K562 (cell line): ENCODE data around the gene SCAMP5. TPM values are rescaled to one million over a fixed set of nuclear protein-coding genes. Genes with fewer than 3 reads are reported as not detected.

ENCODE experiments used
- ARID1B ChIP-seq: fragments of 450-650 bp; IDR thresholded peaks from 2 replicates; pipeline ENCODE4 v1.6.1; 2016; ENCODE audit warnings: antibody characterized with exemption, mild to moderate bottlenecking, inconsistent platforms
- CHD1 ChIP-seq: fragments of 200-600 bp; sonication (generic); IDR thresholded peaks from one replicate; pipeline ENCODE4 v1.6.1; 2012; ENCODE audit warnings: mild to moderate bottlenecking, moderate library complexity, low read length, inconsistent platforms
- CXXC5 ChIP-seq: fragments of 250-450 bp; sonication (Bioruptor Pico); IDR thresholded peaks from 2 replicates; pipeline ENCODE4 v1.8.0; 2022; ENCODE audit warnings: inconsistent platforms, mild to moderate bottlenecking, moderate library complexity
- DIDO1 ChIP-seq: fragments of 450-650 bp; IDR thresholded peaks from 2 replicates; pipeline ENCODE4 v1.6.1; 2016; ENCODE audit warnings: low read depth, missing biosample characterization, missing genetic modification characterization
- FOSL1 ChIP-seq: fragments of 200-800 bp; sonication (Bioruptor generic); conservative IDR thresholded peaks from 2 replicates; pipeline ENCODE4 v1.6.1; 2016; ENCODE audit warnings: missing genetic modification characterization, missing compliant biosample characterization
- FOXK2 ChIP-seq, 2 experiments: fragments of 450-650 bp; IDR thresholded peaks in 1 of 2; conservative IDR thresholded peaks in 1 of 2; 2 replicates each; pipeline ENCODE4 v1.6.1; 2016; ENCODE audit warnings: low read depth in 2 of 2, mild to moderate bottlenecking in 1 of 2
- HES1 ChIP-seq: fragments of 450-650 bp; IDR thresholded peaks from 2 replicates; pipeline ENCODE4 v1.6.1; 2016; ENCODE audit warnings: low read depth, mild to moderate bottlenecking, moderate library complexity
- JUNB ChIP-seq: fragments of 450-650 bp; formaldehyde crosslinking; conservative IDR thresholded peaks from 2 replicates; pipeline ENCODE4 v1.4.0; 2020; ENCODE audit warnings: mild to moderate bottlenecking
- NEUROD1 ChIP-seq: fragments of 150-350 bp; IDR thresholded peaks from 2 replicates; pipeline ENCODE4 v1.6.1; 2014; ENCODE audit warnings: borderline replicate concordance, low read length, low read depth; ENCODE audit not compliant: partially characterized antibody
- NR2C1 ChIP-seq, 2 experiments: fragments of 450-650 bp; IDR thresholded peaks; 2 replicates each; pipeline ENCODE4 v1.6.1; 2017; ENCODE audit warnings: mild to moderate bottlenecking in 2 of 2, antibody characterized with exemption in 1 of 2, inconsistent platforms in 1 of 2, missing compliant biosample characterization in 1 of 2, missing genetic modification characterization in 1 of 2
- PBX2 ChIP-seq, 2 experiments: IDR thresholded peaks in 1 of 2; conservative IDR thresholded peaks in 1 of 2; 2 replicates each; pipeline ENCODE4 v1.6.1; 2016; ENCODE audit warnings: low read depth in 2 of 2, mild to moderate bottlenecking in 1 of 2, missing compliant biosample characterization in 1 of 2, missing genetic modification characterization in 1 of 2, moderate library complexity in 1 of 2
- SNIP1 ChIP-seq: fragments of 450-650 bp; IDR thresholded peaks from 2 replicates; pipeline ENCODE4 v1.7.1; 2017; ENCODE audit warnings: low read depth, mild to moderate bottlenecking
- ZKSCAN8 ChIP-seq: fragments of 200-800 bp; sonication (Bioruptor generic); IDR thresholded peaks from 2 replicates; pipeline ENCODE4 v1.6.1; 2016; ENCODE audit warnings: missing genetic modification characterization, missing compliant biosample characterization
- ZNF280B ChIP-seq: fragments of 250-450 bp; sonication (Bioruptor Pico); IDR thresholded peaks from 2 replicates; pipeline ENCODE4 v1.5.1; 2021; ENCODE audit warnings: mild to moderate bottlenecking
- ZNF311 ChIP-seq: fragments of 250-450 bp; sonication (Bioruptor Pico); IDR thresholded peaks from 2 replicates; pipeline ENCODE4 v1.4.0; 2020; ENCODE audit warnings: mild to moderate bottlenecking, moderate library complexity
- ZNF586 ChIP-seq: fragments of 450-650 bp; formaldehyde crosslinking; conservative IDR thresholded peaks from 2 replicates; pipeline ENCODE4 v1.4.0; 2020; ENCODE audit warnings: mild to moderate bottlenecking, moderate library complexity
- ZNF592 ChIP-seq: fragments of 450-650 bp; IDR thresholded peaks from 2 replicates; pipeline ENCODE4 v1.6.1; 2017; ENCODE audit warnings: antibody characterized with exemption, mild to moderate bottlenecking
- polyA plus RNA-seq, 8 experiments: library from polyadenylated mRNA; depleted of rRNA in 4 of 8; stranded (reverse) in 5 of 8; unstranded in 3 of 8; fragments of >200 nt; fragmentation: Nextera tagmentation in 2 of 8; fragmentation: Illumina TruSeq in 1 of 8; extraction: Ambion mirVana in 2 of 8; extraction: Trizol in 1 of 8; gene quantifications; 2 replicates each; pipeline versions ENCODE4 v1.2.1 to v1.2.3, GENCODE V29; 2011 to 2014; ENCODE audit warnings: inconsistent platforms in 1 of 8, missing spikeins in 1 of 8
- total RNA-seq, 7 experiments: library from RNA; depleted of rRNA in 6 of 7; stranded (reverse); fragments of >200 nt in 6 of 7; fragmentation: Illumina TruSeq in 2 of 7; extraction: Trizol in 2 of 7; gene quantifications; 2 replicates each; pipeline versions ENCODE4 v1.2.1 to v1.2.3, GENCODE V29; 2011 to 2021; ENCODE audit warnings: low replicate concordance in 1 of 7

SCAMP5 gene
- total and polyA plus RNA-seq, 9 of the 15 experiments (the other 6 are each of a cell fraction or from before 2014, with no cell fraction given): 0.09 to 0.29 (median 0.19) TPM; not detected in 5

- no peak for TF ChIP-seq ZKSCAN8 (CRISPR knock-in tag)
- peak; percentile 34; the same call in 1 of the 2 replicates for TF ChIP-seq ARID1B
- TF ChIP-seq FOXK2 (conservative IDR thresholded peaks at IDR 0.05 in 1 of 2, IDR thresholded peaks at IDR 0.05 in 1 of 2; ENCODE audit: low read depth in 2 of 2): no peak
- TF ChIP-seq ZNF280B (CRISPR knock-in tag): no peak
- no peak for TF ChIP-seq HES1
- no peak for TF ChIP-seq NEUROD1
- no peak for TF ChIP-seq JUNB (CRISPR knock-in tag)
- TF ChIP-seq ZNF311 (CRISPR knock-in tag): no peak
- no peak for TF ChIP-seq SNIP1
- TF ChIP-seq CXXC5: no peak
- TF ChIP-seq ZNF592: no peak
- TF ChIP-seq DIDO1 (tag): no peak
- TF ChIP-seq NR2C1 (IDR thresholded peaks at IDR 0.05): peak; percentile 66; the same call in 1 of the 2 replicates
- peak; percentile 86 for TF ChIP-seq NR2C1 (tag; IDR thresholded peaks at IDR 0.05)
- no peak for TF ChIP-seq FOSL1
- TF ChIP-seq PBX2 (CRISPR knock-in tag; IDR thresholded peaks at IDR 0.05; ENCODE audit: low read depth): no peak
- peak; percentile 88 for TF ChIP-seq PBX2 (tag; conservative IDR thresholded peaks at IDR 0.05; ENCODE audit: low read depth)
- TF ChIP-seq ZNF586 (CRISPR knock-in tag): no peak
- TF ChIP-seq CHD1: no peak
Measured at GRCh38 chr15:75054172-75054897, 59.0 kb downstream of the SCAMP5 start (continued).
